Transverse colon (tissue), 4 donors: Measurements from ENCODE around the gene BRPF3. TPM values are rescaled to one million over a fixed set of nuclear protein-coding genes. Genes with fewer than 3 reads are reported as not detected.

Experiments used
- DNase-seq: peaks from one replicate; pipeline ENCODE4 v3.0.0-alpha.2; 2019
- H3K27ac ChIP-seq, 4 donors: fragments of 200-600 bp; sonication (generic); 2 replicates each; pipeline ENCODE4 v1.5.1; 2016 to 2018; ENCODE audit warnings: inconsistent platforms in 4 of 4
- H3K27me3 ChIP-seq: fragments of 200-600 bp; sonication (generic); 2 replicates; pipeline ENCODE4 v1.5.1; 2017; ENCODE audit warnings: inconsistent platforms
- H3K36me3 ChIP-seq, 4 donors: fragments of 200-600 bp; sonication (generic); 2 replicates each; pipeline ENCODE4 v1.5.1; 2017 to 2019; ENCODE audit warnings: inconsistent platforms in 4 of 4
- H3K4me1 ChIP-seq, 4 donors: fragments of 200-600 bp; sonication (generic); 2 replicates each; pipeline ENCODE4 v1.5.1; 2017 to 2020; ENCODE audit warnings: inconsistent platforms in 4 of 4
- H3K4me3 ChIP-seq, 4 donors: fragments of 200-600 bp; sonication (generic); 1 replicate in 1 of 4; 2 replicates in 3 of 4; pipeline versions ENCODE4 v1.5.1 to v1.6.1; 2017 to 2019; ENCODE audit warnings: inconsistent platforms in 4 of 4
- H3K9me3 ChIP-seq, 2 donors: fragments of 200-600 bp; sonication (generic); 2 replicates each; pipeline ENCODE4 v1.5.1; 2017 to 2019; ENCODE audit warnings: inconsistent platforms in 2 of 2
- EP300 ChIP-seq: sonication (generic); formaldehyde crosslinking; IDR thresholded peaks from one replicate; pipeline ENCODE4 v1.6.1; 2017; ENCODE audit warnings: antibody characterized with exemption, low read depth
- POLR2A ChIP-seq: fragments of 450-650 bp; IDR thresholded peaks from one replicate; pipeline ENCODE4 v1.6.1; 2016; ENCODE audit warnings: antibody characterized with exemption, mild to moderate bottlenecking, moderate library complexity
- POLR2AphosphoS5 ChIP-seq, 3 donors: sonication (generic); formaldehyde crosslinking; IDR thresholded peaks; one replicate each; pipeline ENCODE4 v1.6.1; 2016; ENCODE audit warnings: antibody characterized with exemption in 3 of 3
- WGBS, 2 donors: methylation state at CpG; one replicate each; pipeline ENCODE4 v1.1.5; 2018; ENCODE audit warnings: low coverage in 1 of 2; 5-methylcytosine and 5-hydroxymethylcytosine counted together
- in situ Hi-C, 4 donors: fragments of 200-750 bp; cut with MboI; loops; one replicate each; pipeline versions ENCODE4 v1.15.0 to v1.15.1; 2017; ENCODE audit warnings: low sequenced_read_pairs in 3 of 4, low pct_ligation_motif_present in 1 of 4, low pct_unique_long_range_greater_than_20kb in 1 of 4
- intact Hi-C: fragments of 100-400 bp; cut with DNase I; formaldehyde crosslinking; loops from one replicate; pipeline ENCODE4 v1.15.1; 2023; ENCODE audit warnings: low total_unique reads
- total RNA-seq, 4 donors: library from RNA; depleted of rRNA; stranded (reverse); fragments of >200 nt; gene quantifications; one replicate each; pipeline ENCODE4 v1.1.0, GENCODE V29; 2016
- TF ChIP-seq, protein P1 (sequence below), 5 experiments: fragments of 200-600 bp in 3 of 5; fragments of 450-650 bp in 2 of 5; sonication (generic) in 3 of 5; IDR thresholded peaks; 1 replicate in 2 of 5; 2 replicates in 3 of 5; pipeline ENCODE4 v1.5.1; 2016 to 2017; ENCODE audit warnings: antibody characterized with exemption in 5 of 5, inconsistent platforms in 3 of 5, mild to moderate bottlenecking in 2 of 5, moderate library complexity in 1 of 5

The BRPF3 gene
- total RNA-seq, 4 donors from 2014 or later, result 74.8 to 209 (median 90.6) TPM

DNA sequence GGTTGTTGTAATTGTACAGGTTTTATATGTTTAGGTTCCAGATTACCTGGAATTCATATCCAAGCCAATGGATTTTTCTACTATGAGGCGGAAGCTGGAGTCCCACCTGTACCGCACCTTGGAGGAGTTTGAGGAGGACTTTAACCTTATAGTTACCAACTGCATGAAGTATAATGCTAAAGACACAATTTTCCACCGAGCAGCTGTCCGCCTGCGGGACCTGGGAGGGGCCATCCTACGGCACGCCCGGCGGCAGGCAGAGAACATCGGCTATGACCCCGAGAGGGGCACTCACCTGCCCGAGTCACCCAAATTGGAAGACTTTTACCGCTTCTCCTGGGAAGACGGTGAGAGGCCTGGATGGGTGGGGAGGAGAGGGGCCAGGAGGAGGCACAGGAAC lies 13.6 kb downstream of the BRPF3 start:
- intact Hi-C loops (no loop called here), in situ Hi-C loops (no loop called here)
- peaks cover 0 to 66% (median 20%) of the 10 kb centered on the region in 4 donors for H3K36me3 ChIP-seq
- H3K9me3 ChIP-seq, result no peaks in the 10 kb centered on the region
- peak; percentile 79 for DNase-seq
- 60 to 65% methylated on average over 4 to 14 of the region's 14 CpGs for WGBS, 2 donors
- no peaks in the 10 kb centered on the region for H3K27me3 ChIP-seq
- peak; percentile 10 for TF ChIP-seq POLR2A
- TF ChIP-seq, protein P1, sequence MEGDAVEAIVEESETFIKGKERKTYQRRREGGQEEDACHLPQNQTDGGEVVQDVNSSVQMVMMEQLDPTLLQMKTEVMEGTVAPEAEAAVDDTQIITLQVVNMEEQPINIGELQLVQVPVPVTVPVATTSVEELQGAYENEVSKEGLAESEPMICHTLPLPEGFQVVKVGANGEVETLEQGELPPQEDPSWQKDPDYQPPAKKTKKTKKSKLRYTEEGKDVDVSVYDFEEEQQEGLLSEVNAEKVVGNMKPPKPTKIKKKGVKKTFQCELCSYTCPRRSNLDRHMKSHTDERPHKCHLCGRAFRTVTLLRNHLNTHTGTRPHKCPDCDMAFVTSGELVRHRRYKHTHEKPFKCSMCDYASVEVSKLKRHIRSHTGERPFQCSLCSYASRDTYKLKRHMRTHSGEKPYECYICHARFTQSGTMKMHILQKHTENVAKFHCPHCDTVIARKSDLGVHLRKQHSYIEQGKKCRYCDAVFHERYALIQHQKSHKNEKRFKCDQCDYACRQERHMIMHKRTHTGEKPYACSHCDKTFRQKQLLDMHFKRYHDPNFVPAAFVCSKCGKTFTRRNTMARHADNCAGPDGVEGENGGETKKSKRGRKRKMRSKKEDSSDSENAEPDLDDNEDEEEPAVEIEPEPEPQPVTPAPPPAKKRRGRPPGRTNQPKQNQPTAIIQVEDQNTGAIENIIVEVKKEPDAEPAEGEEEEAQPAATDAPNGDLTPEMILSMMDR (IDR thresholded peaks at IDR 0.05), result no peak
- TF ChIP-seq POLR2AphosphoS5 (IDR thresholded peaks at IDR 0.05), result peak in 1 of 3 donors; percentile 47
- no peak for TF ChIP-seq EP300
- peaks cover 0 to 55% (median 21%) of the 10 kb centered on the region in 4 donors for H3K4me1 ChIP-seq
- peak overlapping the region in 2 of 4 donors; percentile 16 to 26 for H3K4me3 ChIP-seq
- H3K27ac ChIP-seq, result peak overlapping the region; percentile 74 to 87 (median 86)

DNA sequence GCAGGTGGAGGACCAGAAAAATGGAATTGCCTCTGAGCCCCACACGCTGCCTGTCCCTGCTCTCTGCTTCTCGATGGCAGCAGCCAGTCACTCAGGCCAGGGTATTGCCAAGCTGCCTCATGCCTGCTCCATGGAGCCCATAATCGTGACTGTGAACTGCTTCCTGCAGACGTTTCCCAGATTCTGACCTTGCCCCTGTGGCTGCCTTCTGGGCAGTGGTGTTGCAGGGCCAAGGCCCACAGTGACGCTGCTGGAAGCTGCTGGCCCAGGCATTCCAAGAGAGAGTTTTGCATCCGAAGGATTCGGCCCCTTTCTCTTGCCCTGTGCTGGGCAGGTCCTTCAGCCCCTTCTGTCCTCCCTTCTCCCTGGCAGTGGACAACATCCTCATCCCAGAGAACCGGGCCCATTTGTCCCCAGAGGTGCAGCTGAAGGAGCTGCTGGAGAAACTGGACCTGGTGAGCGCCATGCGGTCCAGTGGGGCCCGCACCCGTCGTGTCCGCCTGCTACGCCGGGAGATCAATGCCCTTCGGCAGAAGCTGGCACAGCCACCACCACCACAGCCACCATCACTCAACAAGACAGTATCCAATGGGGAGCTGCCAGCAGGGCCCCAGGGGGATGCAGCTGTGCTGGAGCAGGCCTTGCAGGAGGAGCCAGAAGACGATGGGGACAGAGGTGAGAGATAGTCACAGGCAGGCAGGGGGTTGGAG lies 14.5 kb downstream of the BRPF3 start:
- Histone ChIP-seq H3K27ac (peak overlapping the region; percentile 74 to 87 (median 86)), H3K27me3 (no peaks in the 10 kb centered on the region), H3K4me1 (peaks cover 0 to 61% (median 26%) of the 10 kb centered on the region in 4 donors), H3K4me3 (peak overlapping the region in 2 of 4 donors; percentile 16 to 26), H3K9me3 (no peaks in the 10 kb centered on the region), H3K36me3 (peaks cover 0 to 60% (median 20%) of the 10 kb centered on the region in 4 donors)
- intact Hi-C loops (no loop called here), in situ Hi-C loops (no loop called here)
- DNase-seq, result no peak
- WGBS, 2 donors, result 88% methylated on average over 17 of the region's 18 CpGs; no CpG with 5 or more reads in 1 of the 2 donors
- no peak for TF ChIP-seq POLR2AphosphoS5 (IDR thresholded peaks at IDR 0.05)
- TF ChIP-seq POLR2A, result no peak
- TF ChIP-seq, protein P1 (IDR thresholded peaks at IDR 0.05), result no peak
- TF ChIP-seq EP300, result no peak

DNA sequence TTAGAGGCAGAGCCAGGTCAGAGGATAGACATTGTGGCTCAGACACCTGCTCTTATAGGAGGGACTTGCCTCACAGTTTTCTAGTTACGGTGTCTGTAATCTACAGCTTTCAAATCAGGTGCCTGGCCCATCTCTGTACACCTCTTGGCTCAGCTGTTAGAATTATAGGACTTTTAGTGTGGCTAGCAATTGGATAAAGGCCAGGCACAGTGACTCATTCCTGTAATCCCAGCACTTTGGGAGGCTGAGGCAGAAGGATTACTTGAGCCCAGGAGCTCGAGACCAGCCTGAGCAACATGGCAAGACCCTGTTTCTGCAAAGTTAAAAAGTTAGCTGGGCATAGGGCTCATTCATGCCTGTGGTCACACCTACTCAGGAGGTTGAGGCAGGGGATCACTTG lies 20.0 kb downstream of the BRPF3 start:
- Histone ChIP-seq H3K27me3 (no peaks in the 10 kb centered on the region), H3K9me3 (no peaks in the 10 kb centered on the region), H3K27ac (peak overlapping the region; percentile 24 to 51 (median 48)), H3K4me1 (peaks cover 7 to 66% (median 30%) of the 10 kb centered on the region in 4 donors), H3K4me3 (no peak overlapping the region), H3K36me3 (peaks cover 0 to 41% (median 18%) of the 10 kb centered on the region in 4 donors)
- in situ Hi-C loops (no loop called here), intact Hi-C loops (no loop called here)
- DNase-seq, result peak; percentile 56
- TF ChIP-seq EP300, result no peak
- TF ChIP-seq, protein P1 (IDR thresholded peaks at IDR 0.05), result no peak
- TF ChIP-seq POLR2AphosphoS5 (IDR thresholded peaks at IDR 0.05), result peak in 1 of 3 donors; percentile 20
- WGBS, 2 donors, result 58% methylated on average over 2 of the region's 2 CpGs; no CpG with 5 or more reads in 1 of the 2 donors

DNA sequence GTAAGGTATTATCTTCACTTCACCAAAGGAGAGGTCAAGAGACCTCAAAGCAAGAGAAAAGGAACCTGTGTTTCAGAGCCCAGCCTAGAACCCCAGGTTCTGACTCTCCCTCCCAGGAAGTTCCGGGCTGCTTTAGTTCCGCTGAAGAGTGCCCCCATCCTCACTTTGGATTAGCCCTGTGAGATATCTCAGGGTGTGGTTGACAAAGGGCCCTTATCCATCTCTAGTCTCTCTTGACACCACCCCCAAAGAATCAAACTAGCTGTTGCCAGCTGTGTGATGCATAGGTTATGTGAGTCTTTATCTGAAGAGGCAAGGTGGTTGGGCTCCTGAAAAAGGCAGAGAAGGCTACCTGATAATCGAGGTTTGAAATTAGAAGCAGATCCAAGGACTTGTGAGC lies 20.6 kb downstream of the BRPF3 start:
- no peaks in the 10 kb centered on the region for H3K27me3 ChIP-seq
- H3K9me3 ChIP-seq, result no peaks in the 10 kb centered on the region
- in situ Hi-C loops (no loop called here), intact Hi-C loops (no loop called here)
- H3K36me3 ChIP-seq, result peaks cover 0 to 35% (median 15%) of the 10 kb centered on the region in 4 donors
- WGBS, 2 donors, result 96% methylated on average over 3 of the region's 3 CpGs; no CpG with 5 or more reads in 1 of the 2 donors
- no peak overlapping the region for H3K4me3 ChIP-seq
- peaks cover 13 to 66% (median 35%) of the 10 kb centered on the region in 4 donors for H3K4me1 ChIP-seq
- TF ChIP-seq POLR2AphosphoS5 (IDR thresholded peaks at IDR 0.05) (no peak), EP300 (no peak), POLR2A (no peak)
- TF ChIP-seq, protein P1 (IDR thresholded peaks at IDR 0.05), result no peak
- peak overlapping the region in 2 of 4 donors; percentile 24 to 46 for H3K27ac ChIP-seq
- DNase-seq, result no peak
